Measurements from ENCODE around the gene SAPCD2.
"Not testable (repeated sequence)": the region's sequence is repeated elsewhere in the genome, so short reads cannot be mapped to it uniquely, and the experiment has no call there.

The SAPCD2 gene, protein sequence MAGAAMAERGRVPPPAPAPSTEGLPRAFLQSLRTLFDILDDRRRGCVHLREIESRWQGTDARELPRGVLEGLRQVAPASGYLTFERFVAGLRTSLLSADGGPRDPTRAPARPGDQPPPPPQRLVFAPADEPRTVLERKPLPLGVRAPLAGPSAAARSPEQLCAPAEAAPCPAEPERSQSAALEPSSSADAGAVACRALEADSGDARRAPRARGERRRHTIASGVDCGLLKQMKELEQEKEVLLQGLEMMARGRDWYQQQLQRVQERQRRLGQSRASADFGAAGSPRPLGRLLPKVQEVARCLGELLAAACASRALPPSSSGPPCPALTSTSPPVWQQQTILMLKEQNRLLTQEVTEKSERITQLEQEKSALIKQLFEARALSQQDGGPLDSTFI

DNA sequence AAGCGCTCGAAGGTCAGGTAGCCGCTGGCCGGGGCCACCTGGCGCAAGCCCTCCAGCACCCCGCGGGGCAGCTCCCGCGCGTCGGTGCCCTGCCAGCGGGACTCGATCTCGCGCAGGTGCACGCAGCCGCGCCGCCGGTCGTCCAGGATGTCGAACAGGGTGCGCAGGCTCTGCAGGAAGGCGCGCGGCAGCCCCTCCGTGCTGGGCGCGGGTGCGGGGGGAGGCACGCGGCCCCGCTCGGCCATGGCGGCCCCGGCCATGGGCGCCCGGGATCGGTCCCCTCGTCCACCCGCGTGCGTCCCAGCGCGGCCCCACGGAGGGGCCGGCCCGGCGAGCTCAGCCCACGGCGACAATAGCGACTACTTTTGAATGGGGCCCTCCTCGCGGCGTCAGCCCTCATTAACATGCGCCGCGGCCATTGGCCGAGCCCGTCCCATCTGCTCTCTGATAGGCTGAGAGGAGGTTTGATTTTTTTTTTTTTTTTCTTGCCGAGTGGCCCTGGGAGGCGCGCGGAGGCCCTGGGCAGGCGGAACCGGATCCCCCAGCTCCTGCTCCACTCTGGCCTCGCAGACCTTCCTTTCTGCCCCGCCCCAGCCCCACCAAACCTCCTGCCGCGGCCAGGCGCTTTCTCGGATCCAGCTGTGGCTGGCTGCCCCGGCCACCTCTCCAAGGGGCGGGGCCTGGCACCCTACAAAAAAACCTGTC lies at the start of gene SAPCD2:
Gene SAPCD2 (minus strand): TSS at position 357 of the 705 bp plus-strand sequence. CDS start 97 bp downstream, at position 260.
- peak; percentile 74 for DNase-seq (ENCODE audit: low read depth, low spot score)

DNA sequence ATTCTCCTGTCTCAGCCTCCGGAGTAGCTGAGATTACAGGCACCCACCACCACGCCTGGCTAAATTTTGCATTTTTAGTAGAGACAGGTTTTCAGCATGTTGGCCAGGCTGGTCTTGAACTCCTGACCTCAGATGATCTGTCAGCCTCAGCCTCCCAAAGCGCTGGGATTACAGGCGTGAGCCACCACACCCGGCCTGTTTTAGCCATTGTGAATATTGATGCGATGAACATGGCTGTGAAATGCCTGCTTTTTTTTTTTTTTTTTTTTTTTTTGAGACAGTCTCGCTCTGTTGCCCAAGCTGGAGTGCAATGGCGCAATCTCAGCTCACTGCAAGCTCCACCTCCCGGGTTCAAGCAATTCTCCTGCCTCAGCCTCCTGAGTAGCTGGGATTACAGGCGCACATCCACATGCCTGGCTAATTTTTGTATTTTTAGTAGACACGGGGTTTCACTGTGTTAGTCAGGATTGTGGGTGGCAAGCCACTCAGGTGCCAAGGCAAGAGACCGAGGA lies 47.8 kb upstream of the SAPCD2 start:
- DNase-seq (ENCODE audit: low read depth, low spot score) = not testable (repeated sequence)

DNA sequence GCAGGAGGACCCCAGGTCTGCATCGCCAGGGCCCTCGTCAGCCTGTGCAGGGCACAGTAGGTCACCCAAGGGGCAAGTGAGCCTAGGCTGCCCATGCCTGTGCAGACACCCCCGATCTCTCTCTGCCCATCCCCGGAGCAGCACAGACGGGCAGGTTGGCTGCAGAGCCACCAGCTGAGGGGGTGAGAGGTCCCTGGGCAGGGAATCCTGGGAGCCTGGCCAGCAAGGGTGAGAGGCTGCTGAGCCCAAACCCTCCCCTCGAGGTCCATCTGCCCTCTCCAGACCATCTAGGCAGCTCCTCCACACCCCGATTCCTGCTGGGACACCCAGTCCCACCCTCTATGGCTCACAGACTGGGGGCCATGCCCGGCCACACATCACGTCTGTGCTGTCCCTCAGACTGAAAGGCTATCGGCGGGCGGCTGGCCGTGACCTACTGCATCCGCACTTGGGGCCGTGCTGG lies 46.9 kb upstream of the SAPCD2 start:
- no peak for DNase-seq (ENCODE audit: low read depth, low spot score)

DNA sequence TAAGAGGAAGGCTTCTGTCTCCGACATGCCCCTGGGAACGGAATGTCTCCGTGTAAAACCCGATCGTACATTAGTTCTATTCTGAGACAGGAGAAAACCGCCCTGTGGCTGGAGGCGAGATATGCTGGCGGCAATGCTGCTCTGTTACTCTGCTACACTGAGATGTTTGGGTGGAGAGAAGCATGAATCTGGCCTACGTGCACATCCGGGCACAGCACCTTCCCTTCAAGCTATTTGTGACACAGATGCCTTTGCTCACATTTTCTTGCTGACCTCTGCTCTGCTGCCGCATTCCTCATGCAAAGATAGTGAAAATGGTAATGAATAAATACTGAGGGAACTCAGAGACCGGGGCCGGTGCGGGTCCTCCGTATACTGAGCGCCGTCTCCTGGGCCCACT lies 46.4 kb upstream of the SAPCD2 start:
- no peak for DNase-seq (ENCODE audit: low read depth, low spot score)

DNA sequence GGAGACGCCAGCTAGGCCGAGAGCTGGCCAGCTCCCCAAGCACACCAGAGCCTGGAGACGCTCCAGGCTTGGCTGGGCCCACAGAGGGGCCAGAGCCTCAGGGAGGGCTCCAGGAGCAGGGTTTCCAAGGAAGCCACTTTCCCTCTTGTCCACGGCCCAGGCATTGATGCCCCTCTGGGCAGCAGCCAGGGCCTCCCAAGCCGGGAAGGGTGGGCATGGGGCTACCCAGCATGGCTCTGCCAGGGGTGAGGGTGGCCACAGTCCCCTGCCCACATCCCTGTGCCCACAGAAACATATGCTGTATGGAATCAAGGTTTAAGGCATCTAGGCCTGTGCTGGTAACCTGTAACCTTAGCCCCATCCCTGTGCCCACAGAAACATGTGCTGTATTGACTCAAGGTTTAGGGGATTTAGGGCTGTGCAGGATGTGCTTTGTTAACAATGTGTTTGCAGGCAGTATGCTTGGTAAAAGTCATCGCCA lies 45.7 kb upstream of the SAPCD2 start:
- DNase-seq (ENCODE audit: low read depth, low spot score) = no peak

DNA sequence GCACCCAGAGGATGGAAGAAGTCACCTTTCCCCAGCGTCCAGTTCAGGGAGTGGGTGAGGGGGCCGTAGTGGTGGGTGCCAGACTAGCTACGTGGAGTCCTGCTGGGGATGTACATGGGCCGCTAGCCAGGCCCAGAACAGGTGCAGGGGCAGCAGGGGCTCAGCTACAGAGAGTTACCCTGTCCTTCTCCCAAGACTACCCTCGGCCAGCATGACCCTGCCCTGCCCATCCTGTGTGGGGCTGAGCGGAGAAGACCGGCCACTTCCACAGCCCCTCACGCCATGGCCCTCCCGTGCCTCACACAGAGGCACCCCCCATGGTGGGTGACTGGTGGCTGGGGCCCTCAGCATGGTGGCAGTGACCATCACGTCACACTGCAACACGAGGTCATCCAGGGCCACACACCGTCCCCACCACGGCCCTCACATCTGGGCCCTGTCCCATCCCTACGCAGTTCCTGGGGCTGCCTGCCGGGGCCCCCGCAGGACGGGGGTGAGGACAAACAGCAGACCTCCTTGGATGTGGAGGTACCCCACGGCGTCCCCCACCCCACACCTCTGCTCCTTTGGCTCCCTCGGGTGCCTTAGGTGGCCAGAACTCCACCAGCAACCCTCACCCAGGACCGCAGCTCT lies 45.2 kb upstream of the SAPCD2 start:
- DNase-seq (ENCODE audit: low read depth, low spot score) = no peak

DNA sequence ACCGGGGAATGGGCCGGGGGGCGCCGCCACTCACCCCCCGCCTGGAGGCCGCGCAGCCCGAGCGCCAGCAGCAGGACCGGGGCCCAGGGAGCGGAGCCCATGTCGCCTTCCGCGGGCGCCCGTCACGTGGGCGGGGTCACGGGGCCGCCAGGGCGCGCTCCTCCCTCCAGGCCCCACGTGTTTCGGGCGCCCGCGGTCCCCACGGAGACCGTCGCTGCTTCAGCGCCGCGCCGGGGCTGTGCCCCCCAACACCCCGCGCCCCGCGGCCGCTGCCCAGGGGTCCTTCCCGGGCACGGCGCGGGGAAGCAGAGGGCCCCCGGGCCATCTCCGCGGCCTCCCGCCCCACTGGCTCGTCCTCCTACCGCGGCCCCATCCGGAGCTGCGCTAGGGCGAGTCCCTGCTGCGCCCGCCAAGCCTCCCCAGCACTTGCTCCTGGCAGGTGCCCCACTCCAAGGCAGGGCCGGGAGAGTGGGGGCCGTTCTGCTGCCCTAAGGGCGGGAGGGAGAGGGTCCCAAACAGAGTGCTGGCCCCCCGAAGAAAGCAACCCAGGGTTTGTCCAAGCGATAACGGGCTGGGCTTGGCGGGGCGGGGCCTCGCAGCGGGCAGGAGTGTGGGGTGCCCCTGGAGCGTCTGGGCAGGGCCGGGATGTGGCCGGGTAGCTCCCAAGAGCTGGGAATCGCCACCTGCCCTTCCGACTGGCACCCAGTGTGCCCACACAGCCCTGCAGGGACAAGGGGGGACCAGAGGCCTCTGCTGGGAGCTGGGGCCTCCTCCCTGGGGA lies 44.4 kb upstream of the SAPCD2 start, which contains the start of gene DPP7:
Gene DPP7 (minus strand): TSS at position 121 of the 781 bp plus-strand sequence. CDS start 20 bp downstream, at position 101.
- DNase-seq (ENCODE audit: low read depth, low spot score) = peak; percentile 51

DNA sequence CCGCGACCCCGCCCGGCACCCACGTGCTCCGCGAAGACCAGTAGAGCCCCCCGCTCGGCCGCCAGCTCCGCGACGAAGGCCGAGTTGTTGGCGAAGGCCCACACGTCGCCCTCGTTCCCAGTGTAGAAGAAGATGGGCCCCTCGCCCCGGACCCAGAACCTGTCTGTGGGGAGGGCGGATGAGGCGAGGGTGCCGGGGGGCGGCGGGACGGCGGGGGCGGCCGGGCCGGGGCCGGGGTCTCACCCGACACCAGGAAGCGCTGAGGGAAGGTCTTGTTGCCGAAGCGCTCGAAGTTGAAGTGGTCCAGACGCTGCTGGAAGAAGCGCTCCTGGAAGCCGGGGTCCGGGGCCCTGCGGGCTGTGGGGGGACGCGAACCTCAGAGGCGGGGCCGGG lies 43.9 kb upstream of the SAPCD2 start:
- no peak for DNase-seq (ENCODE audit: low read depth, low spot score)

DNA sequence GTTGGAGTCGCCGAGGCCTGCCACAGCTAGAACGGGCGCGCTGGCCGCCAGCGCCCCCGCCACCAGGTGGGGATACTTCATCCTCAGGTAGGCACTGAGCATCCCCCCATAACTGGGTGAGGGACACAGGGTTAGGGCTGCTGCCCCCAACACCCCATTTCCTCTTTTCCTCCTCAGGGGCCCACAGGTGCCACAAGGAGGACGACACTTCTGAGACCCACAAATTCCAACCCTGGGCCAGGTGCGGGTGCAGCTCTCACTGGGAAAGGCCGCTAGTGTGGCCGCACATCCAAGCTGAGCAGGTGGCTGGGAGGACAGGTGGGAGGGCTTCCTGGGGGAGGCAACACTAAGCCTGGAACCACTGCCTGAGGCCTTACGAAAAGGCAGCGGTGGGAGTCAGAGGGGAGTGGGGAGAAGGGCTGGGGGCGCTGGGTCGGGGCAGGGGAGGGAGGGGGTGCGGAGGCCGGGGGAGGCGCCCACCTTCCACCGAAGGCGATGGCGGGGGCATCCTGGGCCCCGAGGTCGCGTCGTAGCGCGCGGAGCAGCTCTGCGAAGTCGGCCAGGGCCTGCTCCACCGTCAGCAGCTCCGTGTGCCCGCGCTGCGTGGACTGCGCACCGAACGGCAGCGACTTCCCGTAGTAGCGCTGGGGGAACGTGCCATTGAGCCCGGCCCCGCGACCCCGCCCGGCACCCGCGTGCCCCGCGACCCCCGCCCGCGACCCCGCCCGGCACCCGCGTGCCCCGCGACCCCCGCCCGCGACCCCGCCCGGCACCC lies 43.2 kb upstream of the SAPCD2 start:
- no peak for DNase-seq (ENCODE audit: low read depth, low spot score)

DNA sequence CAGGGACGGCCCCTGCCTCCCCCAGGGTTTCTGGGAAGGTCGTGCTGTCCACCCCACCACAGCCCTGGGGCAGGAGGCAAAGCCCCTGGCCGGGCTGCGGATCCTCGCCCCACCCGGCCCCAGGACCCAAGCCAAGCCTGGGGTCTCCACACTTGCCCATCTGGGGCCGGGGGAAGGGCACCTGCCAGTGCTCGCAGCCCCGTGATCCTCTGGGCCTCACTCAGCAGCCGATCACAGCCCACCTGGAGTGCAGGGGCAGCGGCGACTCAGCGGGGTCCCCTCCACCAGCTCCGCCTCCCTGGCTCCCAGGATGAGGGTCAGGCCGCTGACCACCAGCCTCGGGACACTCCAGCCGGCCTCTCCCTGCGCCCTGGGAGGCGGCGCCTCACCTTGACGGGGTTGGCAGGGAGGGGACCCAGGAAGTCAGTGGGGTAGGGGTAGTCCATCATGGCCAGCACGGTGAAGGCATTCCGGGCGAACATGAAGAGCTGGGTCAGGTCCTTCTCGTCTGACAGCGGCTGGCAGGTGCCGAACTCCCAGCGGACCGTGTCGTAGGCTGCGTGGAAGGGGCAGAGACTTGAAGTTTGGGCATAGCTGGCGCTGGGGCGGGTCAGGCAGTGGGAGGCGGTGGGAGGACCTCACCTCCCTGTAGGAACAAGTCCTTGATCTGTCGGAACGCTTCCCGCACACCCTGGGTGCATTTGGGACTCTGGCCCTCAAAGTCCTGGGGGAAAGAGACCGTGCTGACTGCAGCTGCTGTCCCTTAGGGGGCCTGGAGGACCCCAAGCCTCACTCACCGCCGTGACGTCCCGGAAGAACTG lies 42.4 kb upstream of the SAPCD2 start:
- no peak for DNase-seq (ENCODE audit: low read depth, low spot score)

DNA sequence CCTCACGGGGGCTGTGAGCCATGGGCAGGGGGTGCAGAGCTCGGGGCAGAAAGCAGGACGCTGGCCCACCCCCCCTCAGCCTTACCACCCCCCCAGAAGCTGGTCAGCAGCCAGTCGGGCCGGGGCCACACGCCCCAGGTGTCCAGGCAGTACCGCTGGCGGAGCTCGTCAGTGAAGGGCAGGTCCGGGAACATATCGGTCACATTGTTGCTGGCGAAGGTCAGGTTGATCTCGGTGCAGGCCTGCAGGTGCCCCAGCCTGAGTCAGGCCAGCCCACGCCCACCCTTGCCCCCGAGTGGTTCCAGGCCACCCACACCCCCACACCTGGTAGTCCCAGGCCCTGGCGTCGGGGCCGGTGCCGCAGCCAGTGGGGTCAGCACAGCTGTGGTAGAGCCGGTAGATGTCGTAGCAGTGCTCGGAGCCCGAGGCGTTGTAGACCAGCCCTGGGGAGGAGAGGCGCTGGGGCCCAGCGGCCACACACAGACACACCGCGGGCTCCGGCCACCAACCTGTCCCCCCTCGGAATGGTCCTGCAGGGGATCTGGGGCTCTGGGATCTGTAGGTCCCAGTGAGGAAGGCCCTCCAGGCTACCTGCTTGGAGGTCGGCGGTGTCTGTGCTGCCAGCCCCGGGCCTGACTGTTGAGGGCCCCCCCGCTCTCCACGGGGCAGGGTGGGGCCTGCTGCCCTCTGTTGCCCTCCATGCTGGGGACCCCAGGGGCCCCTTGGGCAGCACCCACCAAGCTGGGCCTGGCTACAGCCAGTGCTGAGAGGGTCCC lies 41.6 kb upstream of the SAPCD2 start:
- DNase-seq (ENCODE audit: low read depth, low spot score) = no peak

DNA sequence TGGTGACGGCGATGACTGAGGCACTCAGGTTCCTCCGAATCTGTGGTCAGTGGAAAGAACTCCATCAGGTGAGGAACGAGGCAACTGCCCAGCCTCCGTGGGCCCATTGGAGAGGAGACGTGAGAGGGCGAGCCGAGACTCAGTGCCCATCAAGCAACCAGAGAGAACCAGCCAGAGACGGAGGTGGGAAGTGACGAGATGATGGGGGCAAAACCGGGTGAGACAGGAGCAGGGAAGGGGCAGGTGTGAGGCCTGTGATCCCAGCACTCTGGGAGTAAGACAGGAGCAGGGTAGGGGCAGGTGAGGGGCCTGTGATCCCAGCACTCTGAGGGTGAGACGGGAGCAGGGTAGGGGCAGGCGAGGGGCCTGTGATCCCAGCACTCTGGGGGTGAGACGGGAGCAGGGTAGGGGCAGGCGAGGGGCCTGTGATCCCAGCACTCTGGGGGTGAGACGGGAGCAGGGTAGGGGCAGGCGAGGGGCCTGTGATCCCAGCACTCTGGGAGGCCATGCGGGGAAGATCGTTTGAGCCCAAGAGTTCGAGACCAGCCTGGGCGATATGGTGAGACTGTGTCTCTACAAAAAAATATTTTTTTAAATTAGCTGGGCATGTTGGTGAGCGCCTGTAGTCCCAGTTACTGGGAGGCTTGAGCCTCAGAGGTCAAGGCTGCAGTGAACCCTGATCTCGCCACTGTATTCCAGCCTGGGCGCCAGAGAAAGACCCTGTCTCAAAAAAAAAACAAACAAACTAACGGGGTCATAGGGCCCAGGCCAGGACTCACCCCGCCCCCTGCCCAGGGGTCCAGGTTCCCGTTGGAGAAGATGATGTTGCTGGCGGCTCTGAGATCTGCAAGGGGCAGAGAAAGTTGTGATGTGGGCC lies 40.8 kb upstream of the SAPCD2 start:
- DNase-seq (ENCODE audit: low read depth, low spot score) = no peak

DNA sequence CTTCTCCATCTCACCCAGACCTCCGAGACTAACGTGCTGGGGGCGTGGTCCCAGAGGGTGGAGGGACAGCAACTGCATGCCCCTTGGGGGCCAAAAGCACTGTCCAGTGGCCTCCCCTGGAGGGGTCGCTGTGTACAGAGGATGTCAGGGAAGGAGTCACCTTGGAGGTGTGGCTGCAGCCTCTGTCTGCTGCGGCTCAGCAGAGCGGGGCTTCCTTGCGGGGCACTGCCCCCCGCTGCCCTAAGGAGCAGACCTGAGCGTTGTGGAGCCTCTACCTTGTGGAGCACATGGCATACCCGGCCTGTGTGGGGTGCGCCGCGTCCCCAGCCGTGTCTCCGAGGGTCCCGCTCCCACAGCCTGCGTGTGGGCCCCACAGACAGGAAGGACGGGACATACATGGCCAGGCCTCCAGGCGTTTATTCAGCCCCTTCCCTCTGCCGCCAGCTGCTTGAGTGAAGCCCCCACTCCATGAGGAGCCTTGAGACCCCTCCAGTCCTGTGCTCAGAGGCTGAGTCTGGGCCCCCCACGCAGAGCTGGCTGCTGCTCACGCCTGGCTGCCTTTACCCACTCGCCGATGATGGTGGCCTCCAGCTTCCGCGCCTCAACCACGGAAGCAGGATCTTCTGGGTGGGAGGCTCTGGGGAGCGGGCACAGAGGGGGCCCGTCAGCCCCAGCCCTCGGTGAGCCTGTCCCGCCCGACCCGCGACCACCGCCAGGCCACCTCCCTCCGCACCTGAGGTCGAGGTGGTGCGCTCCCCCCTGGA lies 40.0 kb upstream of the SAPCD2 start:
- DNase-seq (ENCODE audit: low read depth, low spot score) = no peak

DNA sequence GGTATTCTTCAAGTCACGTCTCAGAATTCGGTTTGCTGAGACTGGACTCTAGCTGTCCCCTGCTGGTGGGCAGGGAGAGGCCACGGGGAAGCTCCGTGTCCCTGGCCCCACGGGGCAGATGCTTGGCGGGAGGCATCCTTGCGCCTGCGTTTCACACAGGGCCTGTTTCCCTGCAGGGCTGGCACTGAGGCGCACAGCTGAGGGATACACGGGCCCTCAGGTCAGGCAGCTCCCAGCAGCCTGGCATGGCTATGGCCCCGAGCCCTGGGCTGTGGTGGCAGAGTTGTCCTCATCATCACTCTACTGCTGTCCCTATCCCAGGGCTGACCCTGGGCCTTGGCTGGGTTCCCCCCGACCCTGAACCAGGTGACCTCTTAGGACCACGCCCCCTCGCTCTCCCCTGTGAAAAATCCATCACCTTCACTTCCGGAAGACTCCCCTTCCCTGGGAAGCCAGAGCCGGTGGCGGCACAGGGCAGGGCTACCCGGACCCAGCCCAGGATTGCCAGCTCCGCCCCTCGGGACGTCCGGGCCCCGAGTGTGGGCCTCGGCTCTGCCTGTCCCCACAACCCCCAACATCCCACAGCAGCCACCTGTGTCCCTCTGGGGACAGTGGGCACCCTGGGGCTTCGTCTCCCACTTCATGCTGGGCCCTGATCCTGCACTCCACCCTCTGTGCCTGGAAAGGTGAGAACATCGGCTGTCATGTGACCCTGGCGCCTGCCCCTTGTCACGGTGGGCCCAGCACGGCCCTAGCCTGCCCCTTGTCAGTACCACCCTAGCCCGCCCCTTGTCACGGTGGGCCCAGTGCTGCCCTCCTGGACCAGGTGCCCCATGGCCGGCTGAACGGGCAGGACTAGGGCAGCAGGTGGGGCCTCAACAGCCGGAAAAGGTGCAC lies 39.1 kb upstream of the SAPCD2 start:
- DNase-seq (ENCODE audit: low read depth, low spot score) = no peak

DNA sequence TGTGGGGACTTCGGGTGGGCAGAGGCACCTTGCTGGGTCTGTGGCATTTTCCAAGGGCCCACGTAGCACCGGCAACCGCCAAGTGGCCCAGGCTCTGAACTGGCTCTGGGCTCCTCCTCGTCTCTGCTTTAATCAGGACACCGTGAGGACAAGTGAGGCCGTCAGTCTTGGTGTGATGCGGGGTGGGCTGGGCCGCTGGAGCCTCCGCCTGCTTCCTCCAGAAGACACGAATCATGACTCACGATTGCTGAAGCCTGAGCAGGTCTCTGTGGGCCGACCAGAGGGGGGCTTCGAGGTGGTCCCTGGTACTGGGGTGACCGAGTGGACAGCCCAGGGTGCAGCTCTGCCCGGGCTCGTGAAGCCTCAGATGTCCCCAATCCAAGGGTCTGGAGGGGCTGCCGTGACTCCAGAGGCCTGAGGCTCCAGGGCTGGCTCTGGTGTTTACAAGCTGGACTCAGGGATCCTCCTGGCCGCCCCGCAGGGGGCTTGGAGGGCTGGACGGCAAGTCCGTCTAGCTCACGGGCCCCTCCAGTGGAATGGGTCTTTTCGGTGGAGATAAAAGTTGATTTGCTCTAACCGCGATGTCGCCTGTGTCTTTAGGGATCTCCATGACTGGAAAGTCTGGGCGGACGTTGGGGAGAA lies 38.4 kb upstream of the SAPCD2 start:
- no peak for DNase-seq (ENCODE audit: low read depth, low spot score)

All from activated CD4-positive, CD25-positive, alpha-beta regulatory T cell treated with anti-CD3 and anti-CD28 coated beads, Interleukin-2, amount 50 U/mL, for 16 hours (primary cell).